Neural progenitor cell (in vitro differentiated cells): Measurements from ENCODE around the gene KCNA5.

Experiments used
- CTCF ChIP-seq: fragments of 200-600 bp; sonication (generic); IDR thresholded peaks from 2 replicates; pipeline ENCODE4 v1.5.1; 2017; ENCODE audit warnings: antibody characterized with exemption, mild to moderate bottlenecking
- EZH2 ChIP-seq: fragments of 200-600 bp; sonication (generic); IDR thresholded peaks from 2 replicates; pipeline ENCODE4 v1.6.1; 2017; ENCODE audit warnings: antibody characterized with exemption, mild to moderate bottlenecking, moderate library complexity
- EZH2phosphoT487 ChIP-seq: fragments of 200-600 bp; sonication (generic); IDR thresholded peaks from 2 replicates; pipeline ENCODE4 v1.6.1; 2017; ENCODE audit warnings: antibody characterized with exemption

DNA sequence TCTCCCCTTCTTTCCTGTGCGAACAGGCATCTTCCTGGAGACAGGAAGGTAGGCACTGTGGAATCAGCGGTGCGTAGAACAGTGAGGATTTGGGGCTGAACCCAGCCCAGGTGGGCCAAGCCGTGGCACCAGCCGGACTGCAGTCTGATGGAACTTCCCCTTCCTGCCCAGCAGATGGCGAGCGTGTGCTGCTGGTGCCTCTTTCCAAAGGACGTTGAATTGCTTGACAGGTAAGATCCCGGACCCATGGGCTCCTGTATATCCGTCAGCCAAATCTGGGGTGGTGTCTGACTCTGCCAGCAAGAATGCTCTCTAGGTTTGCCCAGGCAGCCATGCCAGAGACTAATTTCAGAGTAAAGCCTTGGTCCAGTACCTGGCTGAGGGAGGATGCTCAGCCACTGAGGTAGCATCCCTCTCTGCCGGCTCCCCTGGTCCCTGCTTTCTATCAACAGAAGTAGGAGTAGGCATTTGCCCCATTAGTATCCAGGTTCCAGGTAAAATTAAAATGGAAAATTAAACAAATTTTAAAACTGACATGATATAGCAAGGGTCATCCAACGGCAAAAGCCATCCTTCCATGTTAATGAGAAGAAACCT lies 21.1 kb upstream of the KCNA5 start:
- TF ChIP-seq CTCF = peak; percentile 94
- TF ChIP-seq EZH2 = no peak
- no peak for TF ChIP-seq EZH2phosphoT487
